ENCODE results near the gene ADAM10.

Gene ADAM10

GRCh38 chr15:58731756-58732535 is 17.6 kb downstream of the ADAM10 start:
- DNase-seq (ENCODE audit: low read depth, low spot score): no peak
- no peak overlapping the region for H3K4me3 ChIP-seq (ENCODE audit: low read length)

- no peak for DNase-seq (ENCODE audit: low read depth, low spot score)
- no peak overlapping the region for H3K4me3 ChIP-seq (ENCODE audit: low read length)
Observed at GRCh38 chr15:58726867-58727266, 22.6 kb downstream of the ADAM10 start.

GRCh38 chr15:58724466-58724865 is 25.0 kb downstream of the ADAM10 start:
- H3K4me3 ChIP-seq (ENCODE audit: low read length): no peak overlapping the region
- DNase-seq (ENCODE audit: low read depth, low spot score): no peak

GRCh38 chr15:58717357-58717756 is 32.1 kb downstream of the ADAM10 start:
- DNase-seq (ENCODE audit: low read depth, low spot score): no peak
- H3K4me3 ChIP-seq (ENCODE audit: low read length): no peak overlapping the region

- H3K4me3 ChIP-seq (ENCODE audit: low read length): no peak overlapping the region
- no peak for DNase-seq (ENCODE audit: low read depth, low spot score)
Observed at GRCh38 chr15:58716027-58716426, 33.5 kb downstream of the ADAM10 start.

- DNase-seq (ENCODE audit: low read depth, low spot score): no peak
- H3K4me3 ChIP-seq (ENCODE audit: low read length): no peak overlapping the region
Observed at GRCh38 chr15:58715266-58715917, 34.1 kb downstream of the ADAM10 start.

- no peak for DNase-seq (ENCODE audit: low read depth, low spot score)
- no peak overlapping the region for H3K4me3 ChIP-seq (ENCODE audit: low read length)
Observed at GRCh38 chr15:58710701-58711100, 38.8 kb downstream of the ADAM10 start.

GRCh38 chr15:58707397-58707796 is 42.1 kb downstream of the ADAM10 start:
- no peak overlapping the region for H3K4me3 ChIP-seq (ENCODE audit: low read length)
- no peak for DNase-seq (ENCODE audit: low read depth, low spot score)

- no peak for DNase-seq (ENCODE audit: low read depth, low spot score)
Observed at GRCh38 chr15:58705105-58705504, 44.4 kb downstream of the ADAM10 start.

GRCh38 chr15:58704155-58704865 is 45.2 kb downstream of the ADAM10 start:
- no peak overlapping the region for H3K4me3 ChIP-seq (ENCODE audit: low read length)
- DNase-seq (ENCODE audit: low read depth, low spot score): no peak

More at GRCh38 chr15:58705105-58705504, 44.4 kb downstream of the ADAM10 start:
- no peak overlapping the region for H3K4me3 ChIP-seq (ENCODE audit: low read length)

GRCh38 chr15:58703610-58704009 is 45.9 kb downstream of the ADAM10 start:
- no peak overlapping the region for H3K4me3 ChIP-seq (ENCODE audit: low read length)
- no peak for DNase-seq (ENCODE audit: low read depth, low spot score)

GRCh38 chr15:58702233-58702632 is 47.3 kb downstream of the ADAM10 start:
- no peak overlapping the region for H3K4me3 ChIP-seq (ENCODE audit: low read length)

GRCh38 chr15:58701376-58701775 is 48.1 kb downstream of the ADAM10 start:
- H3K4me3 ChIP-seq (ENCODE audit: low read length): no peak overlapping the region
- DNase-seq (ENCODE audit: low read depth, low spot score): no peak

More at GRCh38 chr15:58702233-58702632, 47.3 kb downstream of the ADAM10 start:
- no peak for DNase-seq (ENCODE audit: low read depth, low spot score)

GRCh38 chr15:58699769-58700168 is 49.7 kb downstream of the ADAM10 start:
- DNase-seq (ENCODE audit: low read depth, low spot score): no peak

GRCh38 chr15:58698887-58699641 is 50.4 kb downstream of the ADAM10 start:
- H3K4me3 ChIP-seq (ENCODE audit: low read length): no peak overlapping the region
- DNase-seq (ENCODE audit: low read depth, low spot score): peak; percentile 64

More at GRCh38 chr15:58699769-58700168, 49.7 kb downstream of the ADAM10 start:
- no peak overlapping the region for H3K4me3 ChIP-seq (ENCODE audit: low read length)

GRCh38 chr15:58697220-58697619 is 52.3 kb downstream of the ADAM10 start:
- DNase-seq (ENCODE audit: low read depth, low spot score): no peak
- H3K4me3 ChIP-seq (ENCODE audit: low read length): no peak overlapping the region

- DNase-seq (ENCODE audit: low read depth, low spot score): no peak
- no peak overlapping the region for H3K4me3 ChIP-seq (ENCODE audit: low read length)
Observed at GRCh38 chr15:58696738-58697137, 52.8 kb downstream of the ADAM10 start.

GRCh38 chr15:58694641-58695398 is 54.7 kb downstream of the ADAM10 start:
- no peak overlapping the region for H3K4me3 ChIP-seq (ENCODE audit: low read length)
- no peak for DNase-seq (ENCODE audit: low read depth, low spot score)

GRCh38 chr15:58690703-58691102 is 58.8 kb downstream of the ADAM10 start:
- H3K4me3 ChIP-seq (ENCODE audit: low read length): no peak overlapping the region
- peak; percentile 65 for DNase-seq (ENCODE audit: low read depth, low spot score)

All from Jurkat, Clone E6-1 (cell line).